HG02840 (cell line): ENCODE measurements around the gene BRMS1L.

ENCODE experiments used
- ATAC-seq: cut with Tn5 transposase; IDR thresholded peaks from one replicate; pipeline ENCODE4 v1.9.1; 2021; ENCODE audit warnings: mild to moderate bottlenecking, moderate library complexity, moderate number of reproducible peaks; ENCODE audit not compliant: unreplicated experiment, low FRiP score

The BRMS1L gene

GRCh38 chr14:35858521-35859209 lies 32.5 kb downstream of the BRMS1L start:
- no peak for ATAC-seq

GRCh38 chr14:35861204-35861868 lies 35.2 kb downstream of the BRMS1L start:
- ATAC-seq = peak; percentile 64

GRCh38 chr14:35865611-35866324 lies 39.6 kb downstream of the BRMS1L start:
- no peak for ATAC-seq

GRCh38 chr14:35866595-35867279 lies 40.6 kb downstream of the BRMS1L start:
- no peak for ATAC-seq

- ATAC-seq = no peak
Observed at GRCh38 chr14:35867280-35867629, 41.1 kb downstream of the BRMS1L start.

- no peak for ATAC-seq
Observed at GRCh38 chr14:35875296-35875695, 49.2 kb downstream of the BRMS1L start.

GRCh38 chr14:35877276-35877675 lies 51.1 kb downstream of the BRMS1L start:
- ATAC-seq = no peak

- ATAC-seq = no peak
Observed at GRCh38 chr14:35878272-35879150, 52.4 kb downstream of the BRMS1L start.

- ATAC-seq = no peak
Observed at GRCh38 chr14:35879151-35879648, 53.1 kb downstream of the BRMS1L start.

GRCh38 chr14:35879654-35880249 lies 53.6 kb downstream of the BRMS1L start:
- ATAC-seq = no peak

- no peak for ATAC-seq
Observed at GRCh38 chr14:35881280-35881679, 55.1 kb downstream of the BRMS1L start.

GRCh38 chr14:35883677-35884293 lies 57.6 kb downstream of the BRMS1L start:
- no peak for ATAC-seq

- ATAC-seq = no peak
Observed at GRCh38 chr14:35890308-35890707, 64.2 kb downstream of the BRMS1L start.

- ATAC-seq = no peak
Observed at GRCh38 chr14:35895256-35895655, 69.1 kb downstream of the BRMS1L start.

- no peak for ATAC-seq
Observed at GRCh38 chr14:35897616-35898111, 71.5 kb downstream of the BRMS1L start.

- no peak for ATAC-seq
Observed at GRCh38 chr14:35898217-35898775, 72.2 kb downstream of the BRMS1L start.

- no peak for ATAC-seq
Observed at GRCh38 chr14:35900741-35901140, 74.6 kb downstream of the BRMS1L start.

GRCh38 chr14:35909665-35910064 lies 83.5 kb downstream of the BRMS1L start:
- no peak for ATAC-seq

GRCh38 chr14:35910191-35910590 lies 84.1 kb downstream of the BRMS1L start:
- ATAC-seq = no peak
